GM19438 (cell line): ENCODE measurements around the gene NTRK2.

Experiments used
- ATAC-seq: cut with Tn5 transposase; IDR thresholded peaks from one replicate; pipeline ENCODE4 v1.9.1; 2021; ENCODE audit warnings: low read depth; ENCODE audit not compliant: unreplicated experiment

The NTRK2 gene

GRCh38 chr9:84999788-85000187 is 330.3 kb downstream of the NTRK2 start:
- no peak for ATAC-seq

GRCh38 chr9:85001925-85002324 is 332.4 kb downstream of the NTRK2 start:
- no peak for ATAC-seq

DNA sequence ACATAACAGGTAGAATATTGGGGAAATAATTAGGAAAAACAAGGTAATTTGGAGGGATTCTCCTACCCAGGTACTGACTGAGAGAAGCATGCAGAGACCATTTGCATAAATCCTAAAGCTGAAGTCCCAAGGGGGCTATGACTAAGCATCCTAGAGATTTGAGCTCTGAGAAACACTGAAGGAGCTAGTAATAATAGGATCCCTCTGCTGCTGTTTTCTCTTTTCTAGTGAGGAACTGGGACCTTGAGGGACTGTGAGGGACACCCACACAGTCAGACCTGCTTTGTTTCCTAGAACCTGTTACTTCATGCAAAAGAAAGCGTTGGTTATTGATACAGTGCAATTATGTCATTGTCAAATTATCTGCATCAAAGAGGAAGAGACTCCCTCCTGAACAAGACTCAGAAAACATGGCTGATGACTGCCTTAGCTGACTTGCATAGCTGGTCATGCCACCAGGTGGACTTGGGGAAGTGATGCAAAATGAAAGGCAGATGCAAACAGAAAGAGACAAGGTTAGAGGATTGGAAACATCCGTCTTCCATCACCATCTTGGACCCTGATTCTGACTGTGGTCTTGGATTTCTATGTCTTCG is 335.4 kb downstream of the NTRK2 start:
- no peak for ATAC-seq

DNA sequence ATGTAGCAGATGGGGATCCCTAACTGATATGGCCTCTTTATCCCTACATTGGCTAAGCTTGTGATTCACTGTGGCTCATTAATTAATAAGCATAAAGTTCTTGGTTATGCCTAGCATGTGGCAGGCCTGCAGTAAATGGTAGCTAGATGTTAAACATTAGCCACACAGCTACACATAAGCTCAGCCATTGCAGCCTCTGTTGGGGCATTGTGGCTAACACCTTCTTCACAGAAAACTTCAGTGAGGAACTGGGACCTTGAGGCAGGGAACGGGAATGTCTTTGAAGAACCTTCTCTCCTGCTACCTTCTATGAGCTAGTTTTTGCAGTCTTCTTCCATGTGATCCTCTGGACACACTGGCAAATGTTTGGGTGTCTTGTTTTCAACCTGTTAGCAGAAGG is 338.2 kb downstream of the NTRK2 start:
- no peak for ATAC-seq

GRCh38 chr9:85008215-85008614 is 338.7 kb downstream of the NTRK2 start:
- no peak for ATAC-seq

DNA sequence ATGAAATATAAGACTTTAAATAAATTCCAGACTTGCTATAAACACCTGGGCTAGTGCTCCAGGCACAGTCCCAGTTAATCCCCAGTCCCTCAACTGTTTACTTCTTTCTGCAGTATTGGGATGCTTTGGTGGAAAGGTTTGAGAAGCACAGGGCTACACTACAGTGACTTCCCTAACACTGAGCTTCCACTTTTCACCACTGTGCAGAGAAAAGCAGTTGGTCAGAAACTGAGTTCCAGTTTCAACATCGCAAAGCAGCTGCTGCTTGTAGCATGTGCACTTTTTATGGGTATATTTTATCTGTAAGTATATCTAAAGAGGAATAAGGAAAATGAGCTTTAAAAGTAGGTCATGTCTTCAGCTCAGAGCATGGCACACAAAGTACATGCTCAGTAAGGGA is 339.7 kb downstream of the NTRK2 start:
- ATAC-seq: peak; percentile 93

DNA sequence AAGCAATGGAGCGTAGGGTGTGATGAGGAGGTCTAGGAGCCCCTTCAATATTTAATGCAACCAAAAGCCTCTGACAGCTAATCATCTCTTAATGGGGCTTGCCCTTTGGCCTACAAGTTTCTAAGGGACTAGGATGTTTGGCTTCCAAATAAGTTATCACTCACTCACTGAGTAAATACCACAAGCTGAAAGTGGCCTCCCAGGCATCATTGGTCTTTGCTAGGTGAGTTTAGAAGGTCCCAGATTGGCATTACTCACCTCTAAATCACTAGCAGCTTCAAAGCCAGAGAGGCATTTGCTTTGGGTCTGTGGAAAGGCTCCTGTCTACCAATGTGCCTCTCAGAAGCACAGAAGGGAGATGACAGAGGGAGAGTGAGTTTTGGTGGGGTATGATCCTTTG is 344.2 kb downstream of the NTRK2 start:
- ATAC-seq: no peak

DNA sequence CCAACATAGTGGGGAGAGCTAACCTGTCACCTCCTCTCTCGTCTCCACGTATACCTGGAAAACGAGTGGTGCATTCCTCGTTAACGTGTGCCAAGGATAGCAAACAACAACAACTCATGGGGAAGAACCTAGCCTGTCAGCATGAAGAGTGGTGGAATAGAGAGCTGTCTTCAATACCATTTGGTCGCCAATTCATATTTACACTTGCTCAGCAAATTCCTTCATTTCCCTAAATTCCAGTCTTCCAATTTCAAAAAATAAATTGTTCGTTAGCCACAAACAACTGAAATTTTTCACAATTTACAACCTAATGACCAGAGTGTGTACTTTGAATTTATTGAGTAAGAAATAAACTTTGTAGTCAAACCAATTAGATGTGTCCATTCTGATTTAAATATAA is 344.8 kb downstream of the NTRK2 start:
- ATAC-seq: no peak

GRCh38 chr9:85016384-85017006 is 347.0 kb downstream of the NTRK2 start:
- no peak for ATAC-seq

DNA sequence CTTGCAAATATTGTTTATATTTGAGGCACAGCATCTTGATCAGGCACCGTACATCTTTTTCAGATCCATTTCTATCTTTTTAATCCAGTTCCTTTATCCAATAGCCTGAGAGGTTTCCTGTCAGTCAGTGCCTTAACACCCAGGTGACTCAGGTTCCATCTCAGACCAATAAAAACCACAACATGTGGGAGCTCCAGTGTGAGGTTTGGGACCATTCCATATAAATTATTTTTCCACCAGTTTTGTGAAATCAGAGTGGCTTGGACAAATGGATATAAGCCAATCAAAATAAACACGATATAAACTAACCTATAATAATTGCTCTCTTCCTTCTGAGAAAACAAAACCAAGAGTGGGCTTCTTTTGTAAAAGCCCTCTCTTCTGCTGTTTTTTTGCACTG is 351.3 kb downstream of the NTRK2 start:
- no peak for ATAC-seq

- no peak for ATAC-seq
Observed at GRCh38 chr9:85021686-85022085, 352.2 kb downstream of the NTRK2 start.

DNA sequence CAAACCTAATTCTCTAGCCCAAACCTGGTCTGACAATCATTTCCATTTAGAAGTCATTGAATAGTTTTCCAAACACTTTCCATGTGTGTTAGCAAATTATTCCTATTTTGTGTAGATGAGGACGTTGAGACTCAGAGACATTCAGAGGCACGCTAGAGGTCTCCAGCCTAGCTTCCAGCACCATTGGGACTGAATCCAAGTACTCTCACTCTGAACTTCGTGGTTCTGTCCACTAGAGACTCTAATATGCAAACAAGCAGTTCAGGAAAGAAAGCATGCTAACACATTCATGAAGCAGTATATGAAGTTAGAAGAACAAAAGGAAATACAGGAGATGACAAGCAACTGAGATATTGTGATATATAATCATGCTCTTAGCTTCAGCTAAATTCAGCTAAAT is 354.8 kb downstream of the NTRK2 start:
- no peak for ATAC-seq

GRCh38 chr9:85025638-85026037 is 356.1 kb downstream of the NTRK2 start:
- no peak for ATAC-seq

DNA sequence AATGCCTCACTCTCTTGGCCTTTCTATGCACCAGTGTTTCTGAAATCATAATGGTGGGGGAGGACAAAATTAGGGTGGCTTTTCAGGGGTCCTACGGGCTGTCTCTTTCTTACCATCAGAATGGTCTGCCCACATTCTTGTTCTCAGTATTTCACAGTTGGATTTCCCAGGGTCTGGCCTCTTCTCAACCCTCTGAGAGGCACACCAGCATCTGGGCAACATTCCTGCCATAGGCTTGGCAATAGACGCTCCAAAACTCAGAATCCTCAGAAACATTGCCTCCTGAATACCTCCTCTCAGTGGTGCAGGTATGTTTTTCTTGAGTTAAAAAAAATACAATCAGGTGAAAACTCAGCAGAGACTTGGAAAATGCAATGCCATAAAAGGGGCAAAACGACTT is 358.3 kb downstream of the NTRK2 start:
- ATAC-seq: no peak

GRCh38 chr9:85030316-85030715 is 360.8 kb downstream of the NTRK2 start:
- no peak for ATAC-seq

GRCh38 chr9:85036496-85036895 is 367.0 kb downstream of the NTRK2 start:
- ATAC-seq: no peak

GRCh38 chr9:85038061-85038460 is 368.5 kb downstream of the NTRK2 start:
- ATAC-seq: no peak

- no peak for ATAC-seq
Observed at GRCh38 chr9:85038824-85039608, 369.5 kb downstream of the NTRK2 start.

DNA sequence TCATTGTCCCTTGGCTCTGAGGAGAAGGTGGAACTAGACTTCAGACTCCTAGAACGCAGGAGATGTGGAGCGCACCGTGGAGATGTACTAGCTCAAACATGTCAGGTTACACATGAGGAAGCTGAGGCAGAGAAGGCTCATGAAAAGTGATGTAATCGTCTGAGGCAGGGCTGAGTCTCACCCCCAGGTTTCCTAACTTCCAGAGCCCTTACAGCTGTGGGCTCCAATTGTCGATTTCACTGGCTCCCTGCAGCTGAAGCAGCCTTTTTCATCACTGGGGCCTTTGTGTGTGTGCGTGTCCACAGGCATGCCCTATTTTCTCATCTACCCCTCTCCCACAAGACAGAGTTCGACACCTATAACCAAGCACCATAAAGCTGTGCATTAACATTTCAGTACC is 370.6 kb downstream of the NTRK2 start:
- no peak for ATAC-seq

DNA sequence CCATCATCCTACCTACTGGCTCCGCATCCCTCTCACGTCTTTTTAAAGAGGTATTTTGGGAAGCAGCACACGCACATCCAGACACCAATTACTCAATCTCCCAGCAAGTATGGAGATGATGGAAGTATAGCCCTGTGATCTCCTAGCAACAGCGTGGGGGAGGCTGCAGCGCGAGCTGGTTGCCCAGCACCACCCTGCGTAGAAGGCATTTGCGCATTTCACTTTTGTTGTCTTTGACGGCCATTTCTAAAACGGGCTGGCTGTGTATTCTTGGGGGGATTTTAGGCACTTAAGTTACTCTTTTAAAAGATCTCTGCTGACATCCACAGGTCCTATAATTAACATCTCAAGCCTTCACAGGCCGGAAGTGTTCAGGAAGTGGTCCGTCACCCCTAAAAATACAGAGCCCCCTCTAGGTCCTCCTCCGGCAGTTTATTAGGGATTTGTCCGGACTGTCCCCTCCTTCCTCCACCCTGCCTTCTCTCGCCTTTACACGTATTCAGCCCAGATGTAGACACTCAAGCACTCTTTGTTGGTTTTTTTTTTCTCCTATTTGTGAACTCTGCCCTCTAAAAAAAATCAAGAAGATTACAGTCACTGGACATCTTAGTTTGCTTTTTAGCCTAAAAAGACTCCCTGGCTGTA is 371.4 kb downstream of the NTRK2 start:
- ATAC-seq: no peak

- no peak for ATAC-seq
Observed at GRCh38 chr9:85041466-85042137, 372.1 kb downstream of the NTRK2 start.
